NCI-H1105 treated with DMSO at 0.1 percent for 48 hours (cell line): ENCODE results near the gene RAPGEF4.
A peak's percentile ranks its signal among the peaks of the same experiment; 100 is the strongest.

ENCODE experiments used
- DNase-seq: peaks from one replicate; lab custom pipeline; 2025; lab: John Stamatoyannopoulos, UW

Gene RAPGEF4

GRCh38 chr2:172905937-172906811 is 170.5 kb downstream of the RAPGEF4 start:
- DNase-seq, result no peak

GRCh38 chr2:172908275-172908674 is 172.6 kb downstream of the RAPGEF4 start:
- no peak for DNase-seq

GRCh38 chr2:172909454-172909853 is 173.8 kb downstream of the RAPGEF4 start:
- DNase-seq, result no peak

DNA sequence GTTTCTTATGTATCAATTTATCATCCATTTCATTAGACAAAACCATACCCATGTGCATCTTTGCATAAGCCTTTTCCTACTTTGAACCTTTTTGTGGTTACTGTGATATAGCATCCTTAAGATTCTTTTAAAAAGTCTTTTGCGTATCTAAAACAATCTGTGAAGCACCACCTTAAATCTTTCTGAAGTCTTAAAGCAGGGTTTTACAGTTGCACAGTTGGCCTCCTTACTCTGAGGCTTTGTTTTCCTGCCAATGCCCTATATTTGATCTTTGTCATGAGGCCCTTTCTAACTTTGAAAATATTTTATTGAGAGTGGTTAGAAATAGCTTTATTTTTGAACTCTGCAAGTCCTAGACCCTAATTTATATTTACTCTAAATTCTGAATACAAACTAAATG is 176.6 kb downstream of the RAPGEF4 start:
- no peak for DNase-seq

DNA sequence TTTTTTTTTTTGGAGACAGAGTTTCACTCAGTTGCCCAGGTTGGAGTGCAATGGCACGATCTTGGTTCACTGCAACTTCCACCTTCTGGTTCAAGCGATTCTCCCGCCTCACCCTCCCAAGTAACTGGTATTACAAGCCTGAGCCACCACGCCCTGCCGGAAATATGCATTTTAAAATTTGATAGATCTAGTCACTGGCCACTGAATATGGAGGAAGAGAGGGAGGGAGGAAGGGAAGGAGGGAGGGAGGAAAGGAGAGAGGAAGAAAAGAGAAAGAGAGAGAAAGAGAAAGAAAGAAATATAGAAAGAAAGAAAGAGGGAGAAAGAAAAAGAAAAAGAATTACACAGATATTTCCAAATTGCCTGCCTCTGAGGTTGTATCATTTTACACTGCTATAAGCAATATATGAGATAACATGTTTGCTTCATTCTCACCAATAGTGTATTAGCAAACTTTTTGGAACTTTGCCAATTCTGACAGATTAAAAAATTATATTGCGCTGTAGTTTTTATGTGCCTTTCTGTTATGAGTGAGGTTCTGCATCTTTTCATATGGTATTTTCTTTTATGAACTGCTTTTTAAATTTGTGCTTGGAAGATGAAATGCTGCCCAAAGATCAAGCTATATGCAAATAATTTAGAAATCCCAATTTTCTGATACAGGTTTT is 178.8 kb downstream of the RAPGEF4 start:
- DNase-seq, result no peak

DNA sequence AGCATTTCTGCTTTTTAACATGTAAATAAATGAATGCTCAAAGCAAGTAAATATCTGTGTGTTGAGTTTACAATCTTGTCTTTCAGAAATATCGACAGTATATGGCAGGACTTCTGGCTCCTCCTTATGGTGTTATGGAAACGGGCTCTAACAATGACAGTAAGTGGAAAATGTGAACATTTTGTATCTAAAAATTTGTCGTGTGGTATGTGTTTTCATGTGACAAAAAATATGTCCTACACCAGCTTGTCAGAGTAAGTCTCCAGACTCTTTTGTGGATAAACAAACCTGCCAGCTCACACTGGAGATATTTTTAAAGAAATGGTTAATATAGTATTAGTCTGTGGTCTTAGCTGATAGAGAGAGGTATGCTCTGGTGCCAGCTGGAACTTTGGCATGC is 182.1 kb downstream of the RAPGEF4 start:
- no peak for DNase-seq

GRCh38 chr2:172919732-172920131 is 184.1 kb downstream of the RAPGEF4 start:
- no peak for DNase-seq

DNA sequence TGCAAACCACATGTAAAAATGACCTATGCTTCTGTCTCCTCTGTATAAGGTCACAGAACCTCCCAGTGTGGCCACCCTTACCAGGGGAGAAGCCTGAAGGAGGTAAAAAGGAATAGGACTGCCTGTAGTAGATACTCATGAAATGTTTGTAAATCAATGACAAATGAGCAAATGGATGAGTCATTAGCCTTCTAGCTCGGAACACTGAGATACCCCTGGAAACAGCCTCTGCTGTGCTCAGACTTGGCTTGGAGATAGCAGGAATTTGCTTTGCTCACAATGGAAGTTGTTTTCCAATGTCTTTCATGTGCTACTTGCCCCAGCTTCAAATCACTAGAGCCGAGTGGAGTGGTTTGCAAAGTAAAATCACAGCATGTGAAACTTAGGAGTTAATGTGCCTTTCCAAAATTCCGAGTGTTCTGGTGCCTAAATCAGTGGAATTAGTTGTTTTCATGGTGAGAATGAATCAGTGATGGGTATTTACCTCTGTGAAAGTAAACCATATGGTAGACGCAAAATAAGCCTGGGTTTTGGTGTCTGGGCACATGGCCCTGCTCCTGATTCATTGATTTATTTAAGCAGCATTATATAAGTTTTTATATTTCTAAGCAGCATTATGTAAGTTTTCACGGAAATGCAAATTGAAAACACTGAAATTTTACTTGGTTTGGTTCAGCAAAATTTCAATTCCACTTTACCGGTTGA is 186.0 kb downstream of the RAPGEF4 start:
- DNase-seq, result no peak

DNA sequence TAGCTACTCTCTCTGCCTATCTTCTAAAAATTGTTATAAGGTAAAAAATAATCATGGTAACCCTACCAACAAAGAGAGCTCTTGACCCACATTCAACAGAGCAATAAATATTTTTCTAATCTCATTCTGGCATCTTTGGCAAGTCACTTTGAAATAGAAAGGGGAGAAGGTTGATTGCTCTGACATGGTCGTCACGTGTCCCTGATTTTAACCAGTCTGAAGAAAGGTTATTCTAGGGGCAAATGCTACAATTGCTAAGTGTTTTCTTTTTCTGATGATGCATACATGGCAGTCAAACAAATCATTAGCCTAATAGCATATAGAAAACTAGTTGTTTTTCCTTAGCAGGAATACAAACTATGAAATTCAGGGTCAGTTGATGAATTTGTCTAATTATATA is 186.7 kb downstream of the RAPGEF4 start:
- DNase-seq, result no peak

- no peak for DNase-seq
These were observed 187.2 kb downstream of the RAPGEF4 start for GRCh38 chr2:172922815-172923214.

DNA sequence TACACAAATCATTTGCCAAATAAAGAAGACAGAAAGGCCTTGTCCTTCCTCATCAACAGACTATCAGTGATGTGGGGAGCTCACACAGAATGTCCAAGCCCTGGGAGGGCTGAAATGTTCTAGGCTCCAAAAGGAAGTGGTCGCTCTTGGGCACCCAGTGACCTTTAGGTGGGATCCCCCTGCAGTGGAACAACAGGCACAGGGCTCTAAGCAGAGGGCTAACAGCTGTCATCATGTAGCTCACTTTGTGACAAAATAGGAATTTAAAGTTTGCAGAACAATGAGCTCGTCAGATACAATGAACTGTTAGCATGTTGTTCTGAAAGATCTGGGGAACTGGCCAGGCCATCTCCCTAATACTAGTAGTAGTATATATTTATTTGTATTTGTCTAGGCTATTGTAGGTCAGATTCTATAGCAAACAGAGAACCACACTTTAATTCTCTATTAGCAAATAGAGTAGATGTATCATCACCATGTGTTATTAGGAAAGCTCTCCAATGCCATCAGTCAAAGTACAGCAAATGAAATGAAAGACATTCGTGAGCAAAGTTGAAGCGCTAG is 188.5 kb downstream of the RAPGEF4 start:
- no peak for DNase-seq

- DNase-seq, result no peak
These were observed 190.0 kb downstream of the RAPGEF4 start for GRCh38 chr2:172925600-172925999.

- no peak for DNase-seq
These were observed 191.4 kb downstream of the RAPGEF4 start for GRCh38 chr2:172926785-172927640.

- DNase-seq, result no peak
These were observed 192.2 kb downstream of the RAPGEF4 start for GRCh38 chr2:172927641-172928357.

GRCh38 chr2:172928756-172929155 is 193.1 kb downstream of the RAPGEF4 start:
- no peak for DNase-seq

GRCh38 chr2:172929644-172930043 is 194.0 kb downstream of the RAPGEF4 start:
- no peak for DNase-seq

DNA sequence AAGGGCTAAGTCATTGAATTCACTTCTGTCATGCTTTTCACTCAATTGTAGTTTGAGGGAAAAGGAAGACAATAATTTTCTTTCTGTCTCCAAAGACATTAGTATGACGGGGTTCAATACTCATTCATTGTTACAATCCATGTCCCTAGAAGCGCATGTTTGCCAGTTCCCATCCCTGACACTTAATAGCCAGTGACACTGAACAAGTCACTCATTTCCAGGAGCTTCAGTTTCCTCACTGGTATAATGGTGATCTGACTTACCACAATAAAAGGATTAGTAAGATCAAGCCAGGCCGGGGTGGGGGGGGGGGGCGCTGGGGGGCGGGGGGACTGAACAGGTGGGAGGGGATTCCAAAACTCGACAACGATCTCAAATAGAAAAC is 195.2 kb downstream of the RAPGEF4 start:
- DNase-seq, result no peak

DNA sequence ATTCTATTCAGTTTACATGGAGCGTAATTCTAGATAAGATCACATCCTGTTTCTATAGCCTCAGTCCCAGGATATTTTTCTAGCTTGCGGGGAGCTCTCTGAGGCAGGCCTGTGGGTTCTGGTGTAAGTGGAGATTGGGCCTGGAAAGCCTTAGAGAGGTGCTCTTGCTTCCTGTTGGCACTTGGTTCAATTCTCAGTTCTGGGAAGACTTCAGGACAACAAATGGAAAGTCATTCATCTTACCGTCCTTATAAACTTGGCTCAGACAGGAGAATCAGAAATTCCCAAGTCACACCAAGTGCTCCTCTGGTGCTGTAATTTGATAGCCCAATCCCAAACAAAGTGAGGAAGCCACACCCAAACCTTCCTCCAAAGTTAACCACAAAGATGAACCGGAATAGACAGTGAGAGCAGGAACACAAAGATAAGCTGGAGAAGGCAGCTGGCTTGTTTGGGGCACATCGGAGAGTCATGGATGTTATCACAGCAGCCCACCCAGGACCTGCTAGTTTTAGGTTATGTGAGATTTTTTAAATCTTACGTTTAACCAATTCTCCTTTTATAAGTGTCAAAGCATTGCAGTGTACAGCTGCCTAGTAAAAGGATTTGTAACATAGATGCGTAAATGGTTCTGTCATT is 195.7 kb downstream of the RAPGEF4 start:
- DNase-seq, result no peak

DNA sequence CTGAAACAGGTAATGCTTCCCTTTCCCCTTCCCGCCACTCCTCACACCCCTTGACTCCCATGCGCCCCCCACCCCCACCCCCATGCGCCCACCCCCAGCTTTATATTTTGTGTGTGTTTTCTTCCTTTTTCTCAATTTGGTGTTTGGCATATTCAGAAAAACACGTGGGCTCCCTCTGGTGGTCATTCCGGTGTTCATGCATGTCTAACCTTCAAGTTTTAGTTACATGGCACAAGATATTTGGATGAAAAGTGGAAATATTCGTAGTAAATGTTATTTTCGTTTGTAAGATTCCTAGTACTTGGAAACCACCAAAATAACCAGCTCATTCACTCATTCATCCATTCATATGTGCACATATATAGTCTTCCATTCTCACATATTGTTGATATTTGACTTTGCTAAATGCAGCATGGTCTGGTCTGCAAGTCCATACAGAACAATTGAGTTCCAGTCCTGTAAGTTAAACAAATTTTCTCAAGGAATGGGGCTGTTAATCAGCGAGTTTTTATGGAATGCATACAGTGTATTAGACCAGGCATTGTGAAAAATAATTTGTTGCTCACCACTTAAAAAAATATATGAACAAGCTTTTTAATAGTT is 196.4 kb downstream of the RAPGEF4 start:
- peak; percentile 59 for DNase-seq
